Raji (cell line): ENCODE data around the gene KLHL29.

ENCODE experiments used
- POLR2A ChIP-seq: IDR thresholded peaks from 2 replicates; pipeline ENCODE4 v1.6.1; 2011; ENCODE audit warnings: low read depth, low read length, control low read depth; ENCODE audit not compliant: insufficient read depth

The KLHL29 gene

DNA sequence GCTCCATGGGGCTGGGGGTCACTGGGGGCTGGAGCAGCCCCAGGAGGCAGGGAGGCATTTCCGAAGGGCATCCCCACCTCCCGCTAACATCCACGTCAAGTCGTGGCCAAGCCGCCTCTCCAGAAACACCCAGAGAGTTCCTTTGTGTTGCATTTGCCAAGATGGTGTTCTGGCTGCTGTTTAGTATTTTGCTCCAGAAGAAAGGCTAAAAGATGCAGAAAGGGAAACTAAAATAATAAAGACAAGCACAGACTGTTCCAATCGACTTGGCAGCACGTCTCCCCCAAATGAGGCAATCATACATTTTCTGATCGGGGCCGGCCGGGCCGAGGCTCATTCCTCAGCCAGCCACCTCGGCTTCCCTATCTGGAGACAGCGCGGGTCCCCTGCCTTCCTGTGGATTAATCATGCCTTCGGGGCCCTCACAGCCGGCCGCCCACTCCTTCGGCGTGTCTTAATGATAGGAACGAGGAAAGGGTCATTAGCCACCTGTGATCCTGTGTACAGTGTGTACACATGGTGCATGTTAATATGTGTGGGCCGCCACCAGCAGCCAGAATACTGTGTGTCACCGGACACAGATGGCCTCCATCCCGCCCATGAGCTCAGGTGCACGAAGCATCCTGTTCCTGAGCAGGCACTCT is 169.2 kb downstream of the KLHL29 start:
- no peak for TF ChIP-seq POLR2A

DNA sequence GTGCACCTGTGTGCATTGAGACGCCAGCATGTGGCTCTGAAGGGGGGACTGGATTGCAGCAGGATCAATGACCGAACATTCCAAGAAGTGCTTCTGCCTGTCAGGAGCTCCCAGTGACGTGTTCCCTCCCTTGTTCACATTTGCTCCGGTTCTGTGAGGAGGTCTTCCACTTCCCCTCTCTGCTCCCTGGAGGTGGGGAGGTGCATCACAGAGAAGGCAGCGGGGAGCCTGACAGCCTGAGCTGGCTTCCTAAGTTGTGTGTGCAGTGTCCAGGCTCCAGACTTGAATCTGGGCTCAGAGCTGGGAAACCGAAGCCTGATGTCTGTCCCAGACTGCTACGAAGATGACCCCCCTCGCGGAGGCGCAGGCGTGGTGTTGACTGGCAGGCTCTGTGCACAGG is 171.0 kb downstream of the KLHL29 start:
- TF ChIP-seq POLR2A = no peak

- TF ChIP-seq POLR2A = no peak
Measured at GRCh38 chr2:23556929-23557328, 171.9 kb downstream of the KLHL29 start.

DNA sequence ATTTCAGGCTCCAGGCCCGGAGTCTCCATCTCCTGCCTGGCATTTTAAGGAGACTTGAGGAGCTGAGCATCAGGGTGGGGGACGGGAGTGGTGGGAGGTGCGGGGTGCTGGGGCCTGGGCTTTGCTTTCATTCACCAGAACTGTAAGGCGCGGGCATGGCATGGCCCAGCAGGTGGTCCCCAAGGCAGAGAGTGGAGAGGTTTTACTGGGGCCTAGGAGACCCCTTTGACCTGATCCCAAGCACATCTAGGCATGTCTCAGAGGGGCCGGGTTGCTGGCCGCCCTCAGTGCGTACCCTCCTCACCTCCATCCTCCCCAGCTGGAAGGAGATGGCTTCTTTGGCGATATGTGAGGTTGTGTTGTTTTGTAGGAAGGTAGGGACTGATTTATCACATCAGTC is 172.5 kb downstream of the KLHL29 start:
- TF ChIP-seq POLR2A = no peak

GRCh38 chr2:23559561-23560239 is 174.7 kb downstream of the KLHL29 start:
- TF ChIP-seq POLR2A = no peak

- TF ChIP-seq POLR2A = no peak
Measured at GRCh38 chr2:23561088-23561487, 176.1 kb downstream of the KLHL29 start.

- TF ChIP-seq POLR2A = no peak
Measured at GRCh38 chr2:23561544-23561943, 176.6 kb downstream of the KLHL29 start.

GRCh38 chr2:23562143-23562542 is 177.2 kb downstream of the KLHL29 start:
- TF ChIP-seq POLR2A = no peak

DNA sequence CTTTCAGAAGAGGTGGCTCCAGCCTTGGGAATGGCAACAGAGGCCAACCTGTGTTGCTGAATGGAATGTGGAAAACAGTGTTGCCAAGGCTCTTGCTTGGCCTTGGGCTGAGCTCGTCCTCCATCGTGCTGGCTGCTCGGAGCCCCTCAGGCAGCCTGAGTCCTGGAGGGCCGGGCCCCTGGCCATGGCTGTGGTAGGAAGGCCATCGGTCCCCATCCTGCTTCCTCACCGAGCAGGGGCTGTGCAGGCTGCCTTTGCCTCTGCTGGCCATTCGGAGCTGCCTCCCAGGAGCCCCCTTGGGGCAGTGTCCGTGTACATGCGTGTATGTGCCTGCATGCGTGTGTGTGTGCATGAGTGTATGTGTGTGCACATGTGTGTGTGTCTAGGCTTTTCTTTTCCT is 178.2 kb downstream of the KLHL29 start:
- TF ChIP-seq POLR2A = no peak

DNA sequence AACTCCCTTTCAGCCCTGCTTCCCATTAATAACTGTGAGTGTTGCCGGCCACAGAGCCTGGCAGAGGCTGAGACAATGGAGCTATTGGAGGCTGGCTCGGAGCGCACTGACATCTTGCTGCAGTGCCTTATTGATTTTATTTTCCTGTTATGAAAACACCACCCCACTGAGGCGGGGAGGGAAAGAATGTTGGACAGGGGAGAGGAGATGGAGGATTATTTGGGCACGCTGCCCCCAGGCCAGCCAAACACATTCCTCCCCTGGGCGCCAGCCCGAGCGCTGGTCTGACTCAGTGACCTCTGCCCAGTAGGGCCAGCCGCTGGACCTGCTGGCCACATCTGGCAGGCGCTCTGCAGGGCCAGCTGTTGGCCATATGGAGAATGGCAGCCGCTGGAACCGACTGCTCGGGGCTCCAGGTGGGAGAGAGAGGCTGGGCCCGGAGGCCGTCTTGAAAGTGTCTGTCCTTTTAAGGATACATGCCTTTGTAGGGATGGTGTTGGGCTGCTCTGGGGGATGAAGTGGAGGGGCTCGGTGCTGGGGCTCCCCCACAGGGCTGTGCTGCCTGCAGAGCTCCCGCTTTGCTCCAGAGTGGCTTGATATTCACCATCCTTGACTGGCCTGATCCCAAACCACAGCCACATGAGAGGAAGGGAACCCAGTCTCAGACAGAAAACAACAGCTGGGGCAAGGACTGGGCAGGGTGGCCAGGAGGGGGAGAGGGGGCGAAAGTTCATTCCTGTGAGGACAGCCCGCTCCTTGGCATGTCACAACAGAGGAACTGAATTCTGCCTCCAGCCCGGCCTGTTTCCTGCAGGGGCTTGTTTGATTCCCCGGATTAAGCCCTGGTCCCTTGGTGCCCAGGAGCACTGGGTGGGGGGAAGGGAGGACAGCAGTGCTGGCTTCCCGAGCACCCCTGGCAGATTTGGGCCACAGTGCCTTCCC is 179.0 kb downstream of the KLHL29 start:
- no peak for TF ChIP-seq POLR2A

DNA sequence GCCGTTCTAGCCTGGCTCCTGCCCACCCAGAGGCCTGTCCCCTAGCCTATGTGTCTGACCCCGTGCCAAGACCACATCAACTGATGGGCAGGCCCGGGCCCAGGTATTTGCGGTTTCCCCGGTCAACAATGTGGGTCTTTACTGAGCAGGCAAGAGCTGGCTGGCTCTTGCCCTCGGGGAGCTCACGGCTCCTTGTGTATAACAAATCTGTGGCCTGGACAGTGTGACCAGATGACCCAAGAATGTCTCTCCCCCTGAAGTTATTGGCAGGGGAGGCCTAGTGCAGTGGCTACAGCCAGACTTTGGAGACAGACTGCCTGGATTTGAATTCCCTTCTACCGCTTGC is 179.6 kb downstream of the KLHL29 start:
- no peak for TF ChIP-seq POLR2A

DNA sequence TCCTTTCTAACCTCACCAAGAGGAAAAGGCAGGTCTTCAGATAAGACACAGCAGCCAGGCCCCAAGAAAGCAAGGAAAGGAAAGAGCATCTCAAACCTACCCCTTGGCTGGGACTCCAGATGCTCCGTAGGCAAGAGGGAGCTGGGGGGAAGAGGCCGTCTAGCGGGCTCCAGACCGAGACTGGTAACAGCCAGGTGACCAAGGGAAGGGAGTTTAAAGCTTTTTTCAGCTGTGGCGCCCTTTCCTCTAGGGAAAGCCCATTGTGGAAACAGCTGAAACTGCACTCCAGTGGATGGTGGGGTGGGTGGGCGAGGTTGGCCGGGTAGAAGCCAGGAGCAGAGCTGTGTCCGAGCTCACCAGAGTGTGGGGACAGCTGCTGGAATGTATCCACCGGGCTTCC is 180.4 kb downstream of the KLHL29 start:
- TF ChIP-seq POLR2A = no peak

DNA sequence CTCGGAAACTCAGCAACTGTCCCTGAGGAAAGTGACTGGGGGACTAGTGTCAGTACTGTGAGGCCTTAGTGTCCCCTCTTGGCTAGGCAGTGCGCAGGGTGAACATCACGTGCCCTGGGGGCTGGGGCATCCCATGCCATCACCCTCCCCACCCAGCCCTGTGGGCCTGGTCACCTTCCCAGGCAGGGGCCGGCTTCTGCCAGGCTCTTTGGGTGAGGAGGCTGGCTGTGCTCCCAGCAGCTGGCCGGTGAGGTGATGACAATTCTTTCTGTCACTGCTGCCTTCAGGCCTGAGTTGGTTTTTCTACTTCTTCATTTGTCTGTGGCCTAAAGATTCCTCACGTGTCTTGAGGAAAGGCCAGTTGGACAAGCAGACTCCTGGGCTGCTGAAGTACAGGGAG is 180.8 kb downstream of the KLHL29 start:
- no peak for TF ChIP-seq POLR2A

DNA sequence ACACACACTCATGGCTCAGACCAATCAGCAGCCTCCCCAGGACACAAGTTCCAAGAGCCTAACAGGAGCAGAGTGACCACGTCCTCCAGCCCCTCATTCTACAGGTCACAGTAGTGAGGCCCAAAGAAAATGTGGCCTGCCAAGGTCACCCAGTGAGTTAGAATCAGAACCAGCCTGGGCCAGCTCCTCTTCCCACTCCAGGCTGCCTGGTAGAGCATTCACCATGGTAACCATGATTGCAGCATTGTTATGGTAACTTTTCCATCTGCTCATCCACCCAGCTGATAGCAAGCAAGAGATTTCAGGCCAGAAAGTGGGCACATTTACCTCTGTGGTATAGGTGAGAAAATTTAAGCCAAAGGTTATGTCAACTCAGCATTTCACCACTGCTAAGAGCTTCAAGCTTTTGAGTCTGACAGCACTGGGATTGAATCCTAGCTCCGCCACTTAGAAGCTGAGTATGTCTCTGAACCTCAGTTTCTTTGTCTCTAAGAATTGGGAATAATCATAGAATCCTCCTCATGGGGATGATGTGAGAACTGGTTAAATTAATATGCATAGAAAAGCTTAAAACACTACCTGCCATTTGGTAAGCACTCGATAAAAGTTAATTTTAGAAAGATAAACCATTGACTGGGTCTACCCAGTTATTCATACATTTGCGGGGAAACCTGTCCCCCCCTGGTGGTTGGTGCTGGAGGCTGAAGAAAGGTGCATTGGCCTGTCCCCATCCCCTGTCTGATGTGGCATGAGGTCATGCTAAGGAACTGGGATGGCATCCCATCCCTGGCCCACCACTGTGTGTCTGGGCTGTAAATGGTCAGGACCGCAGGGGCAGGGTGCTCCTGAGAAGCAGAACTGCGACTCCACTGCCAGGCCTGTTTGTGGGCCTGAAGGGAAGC is 181.5 kb downstream of the KLHL29 start:
- no peak for TF ChIP-seq POLR2A
